IPS-20b (cell line): Measurements from ENCODE around the gene ABI3.
A peak's percentile ranks its signal among the peaks of the same experiment; 100 is the strongest.

ENCODE experiments used
- H3K27ac ChIP-seq: one replicate; pipeline ENCODE4 v1.5.1; 2013; ENCODE audit warnings: low read length
- H3K27me3 ChIP-seq: 2 replicates; pipeline ENCODE4 v1.6.1; 2013; ENCODE audit warnings: mild to moderate bottlenecking, low read length, inconsistent platforms; ENCODE audit not compliant: insufficient read depth
- H3K36me3 ChIP-seq: 2 replicates; pipeline ENCODE4 v1.6.1; 2013; ENCODE audit warnings: low read depth, mild to moderate bottlenecking, inconsistent platforms, low read length, moderate library complexity; ENCODE audit not compliant: insufficient read depth
- H3K4me1 ChIP-seq: 2 replicates; pipeline ENCODE4 v1.6.1; 2013; ENCODE audit warnings: mild to moderate bottlenecking, control low read depth, inconsistent platforms, low read length, moderate library complexity; ENCODE audit not compliant: insufficient read depth
- H3K4me3 ChIP-seq: 2 replicates; pipeline ENCODE4 v1.5.1; 2013; ENCODE audit warnings: mild to moderate bottlenecking, low read length, inconsistent platforms
- H3K9ac ChIP-seq: 2 replicates; pipeline ENCODE4 v1.6.1; 2013; ENCODE audit warnings: low read depth, mild to moderate bottlenecking, inconsistent platforms, low read length, moderate library complexity
- H3K9me3 ChIP-seq: 2 replicates; pipeline ENCODE4 v1.6.1; 2013; ENCODE audit warnings: mild to moderate bottlenecking, low read depth, low read length, inconsistent platforms; ENCODE audit not compliant: insufficient read depth

Gene ABI3

DNA sequence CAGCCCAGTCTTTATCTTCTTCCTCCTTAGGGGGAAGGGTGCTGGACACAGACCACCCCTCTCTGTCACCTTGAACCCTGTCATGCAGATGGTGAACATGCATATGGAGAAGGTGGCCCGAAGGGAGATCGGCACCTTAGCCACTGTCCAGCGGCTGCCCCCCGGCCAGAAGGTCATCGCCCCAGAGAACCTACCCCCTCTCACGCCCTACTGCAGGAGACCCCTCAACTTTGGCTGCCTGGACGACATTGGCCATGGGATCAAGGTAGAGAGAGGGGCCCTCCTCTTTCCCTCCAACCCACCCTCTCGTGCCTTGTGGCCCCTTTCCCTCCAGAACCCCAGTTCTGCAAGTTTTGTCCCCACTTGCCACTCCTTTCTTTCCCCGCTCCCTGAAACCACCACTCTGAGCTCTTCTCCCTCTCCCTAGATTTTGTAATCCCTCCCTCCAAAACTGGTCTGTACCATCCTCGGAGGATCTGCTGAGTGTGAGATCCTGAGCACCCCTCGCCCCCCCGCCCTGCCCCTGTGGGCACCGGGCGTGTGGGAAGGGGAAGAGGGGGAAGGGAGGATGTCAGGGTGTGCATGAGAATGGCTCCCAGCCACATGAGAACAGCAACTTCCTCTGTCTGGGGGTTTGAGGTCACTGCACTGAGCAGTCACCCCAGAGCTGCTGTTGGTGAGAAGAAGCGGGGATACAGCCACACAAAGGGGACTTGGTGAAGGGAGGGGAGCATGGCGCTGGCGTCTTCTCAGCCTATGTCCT, 7.3 kb downstream of the ABI3 start:
- peaks cover 11% of the 10 kb centered on the region; the same call in 1 of the 2 replicates for H3K4me1 ChIP-seq
- no peak overlapping the region for H3K9ac ChIP-seq
- H3K4me3 ChIP-seq: no peak overlapping the region
- no peak overlapping the region for H3K27ac ChIP-seq
- no peaks in the 10 kb centered on the region for H3K36me3 ChIP-seq
- H3K27me3 ChIP-seq: peaks cover 15% of the 10 kb centered on the region
- no peaks in the 10 kb centered on the region for H3K9me3 ChIP-seq

DNA sequence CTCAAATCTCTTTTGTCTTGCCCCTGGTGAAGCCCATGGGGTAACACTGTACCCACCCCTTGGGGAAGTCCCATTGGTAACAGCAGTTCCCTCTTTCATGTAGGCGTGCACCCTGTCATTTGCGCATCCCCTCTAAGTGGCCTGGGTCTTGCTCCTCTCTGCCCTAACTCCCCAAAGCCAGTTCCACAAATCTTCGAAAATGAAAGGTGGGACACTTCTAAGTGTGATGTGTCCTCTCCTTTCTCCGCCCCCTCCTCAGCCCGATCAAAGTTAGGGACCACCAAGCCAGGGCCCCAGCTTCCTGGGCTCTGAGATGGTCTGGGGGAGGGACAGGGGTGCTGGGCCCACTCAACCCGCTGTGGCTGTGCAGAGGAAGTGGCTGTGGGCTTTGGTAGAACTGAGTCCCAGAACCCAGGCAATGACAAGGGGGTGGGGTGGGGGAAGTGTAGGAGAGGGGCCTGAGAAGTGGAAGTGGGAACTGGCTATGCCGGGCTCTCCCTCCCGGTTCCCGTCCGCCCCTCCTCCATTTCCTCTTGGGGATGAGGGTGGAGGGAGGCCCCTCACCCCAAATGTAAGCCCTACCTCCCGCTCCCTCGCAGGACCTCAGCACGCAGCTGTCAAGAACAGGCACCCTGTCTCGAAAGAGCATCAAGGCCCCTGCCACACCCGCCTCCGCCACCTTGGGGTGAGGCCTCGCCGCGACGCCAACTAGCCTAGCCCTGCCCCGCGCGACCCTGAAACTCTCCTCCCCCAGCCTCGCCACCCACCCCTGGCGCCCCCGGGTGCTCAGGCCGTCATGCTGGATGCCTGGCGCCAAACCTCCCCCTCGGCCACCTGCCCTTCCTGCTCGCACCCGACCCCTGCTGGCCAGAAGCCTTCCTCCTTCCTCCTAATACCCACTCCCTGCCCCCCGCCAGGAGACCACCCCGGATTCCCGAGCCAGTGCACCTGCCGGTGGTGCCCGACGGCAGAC, 8.7 kb downstream of the ABI3 start:
- Histone ChIP-seq H3K4me3 (no peak overlapping the region), H3K4me1 (peaks cover 3% of the 10 kb centered on the region; the same call in 1 of the 2 replicates), H3K9ac (no peak overlapping the region), H3K27ac (no peak overlapping the region), H3K36me3 (no peaks in the 10 kb centered on the region), H3K9me3 (no peaks in the 10 kb centered on the region), H3K27me3 (peaks cover 29% of the 10 kb centered on the region)

DNA sequence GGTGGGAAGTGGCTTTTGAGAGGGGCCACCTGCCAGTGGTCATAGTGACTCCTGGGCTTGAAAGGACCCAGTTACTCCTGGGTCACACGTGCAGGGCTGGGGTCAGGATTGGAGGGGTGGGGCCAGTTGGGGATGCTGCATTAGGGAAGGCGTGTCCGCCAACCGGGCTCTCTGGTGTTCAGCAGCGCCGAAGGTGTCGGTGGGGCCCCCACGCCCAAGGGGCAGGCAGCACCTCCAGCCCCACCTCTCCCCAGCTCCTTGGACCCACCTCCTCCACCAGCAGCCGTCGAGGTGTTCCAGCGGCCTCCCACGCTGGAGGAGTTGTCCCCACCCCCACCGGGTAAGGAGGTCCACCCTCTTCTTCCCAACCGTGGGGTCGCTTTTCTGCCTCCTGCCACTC, 9.5 kb downstream of the ABI3 start:
- no peak overlapping the region for H3K4me3 ChIP-seq
- peaks cover 36% of the 10 kb centered on the region for H3K27me3 ChIP-seq
- no peak overlapping the region for H3K9ac ChIP-seq
- no peaks in the 10 kb centered on the region for H3K9me3 ChIP-seq
- no peak overlapping the region for H3K27ac ChIP-seq
- H3K4me1 ChIP-seq: peaks cover 3% of the 10 kb centered on the region; the same call in 1 of the 2 replicates
- no peaks in the 10 kb centered on the region for H3K36me3 ChIP-seq

DNA sequence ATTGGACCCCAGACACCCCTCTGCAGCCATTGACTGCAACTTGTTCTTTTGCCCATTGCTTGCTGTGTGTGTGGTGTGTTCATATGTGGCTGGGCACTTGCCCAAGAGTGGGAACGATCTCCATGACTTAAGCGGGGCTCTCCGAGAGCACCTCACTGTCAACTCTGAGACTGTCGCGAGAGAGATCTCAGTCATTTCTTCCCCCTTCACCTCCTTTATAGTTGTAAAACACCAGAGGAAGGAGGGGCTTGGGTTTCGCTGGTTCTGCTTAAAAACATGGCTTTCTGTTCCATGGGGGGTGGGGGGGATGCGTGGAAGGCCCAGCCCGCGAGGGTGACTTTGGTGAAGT, 12.6 kb downstream of the ABI3 start:
- Histone ChIP-seq H3K9ac (no peak overlapping the region), H3K27me3 (peaks cover 68% of the 10 kb centered on the region), H3K27ac (no peak overlapping the region)

DNA sequence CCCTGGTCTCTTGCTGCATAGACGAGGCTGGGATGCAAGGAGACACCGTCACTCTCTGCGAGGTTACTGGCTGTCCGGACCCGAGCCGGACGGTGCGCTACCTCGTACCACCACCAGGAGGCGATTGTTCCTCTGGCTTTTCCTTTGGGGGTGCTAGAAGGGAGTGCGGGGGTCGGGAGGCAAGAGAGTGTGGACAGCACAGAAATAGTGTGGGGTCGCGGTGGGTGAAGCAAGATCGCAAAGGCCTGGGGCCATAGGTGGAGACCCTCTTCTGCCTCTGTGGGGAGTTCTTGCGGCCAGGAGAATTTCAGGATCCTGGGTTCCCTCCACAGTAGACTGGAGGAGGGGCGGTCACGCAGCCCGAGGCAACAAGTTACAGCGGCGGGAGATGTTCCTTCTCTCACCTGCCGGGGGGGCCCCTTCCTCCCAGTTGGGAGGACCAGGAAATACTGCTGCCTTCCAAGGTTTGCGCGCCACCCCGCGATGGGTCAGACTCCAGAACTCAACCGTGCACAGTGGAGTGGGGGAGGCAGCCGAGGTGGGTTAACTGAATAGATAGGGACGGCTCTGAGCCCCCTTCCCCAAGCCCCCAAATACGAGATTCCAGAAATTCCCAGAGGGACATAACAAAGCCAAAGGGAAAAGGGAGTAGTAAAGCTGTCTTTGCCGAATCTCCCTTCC, 13.2 kb downstream of the ABI3 start:
- H3K9ac ChIP-seq: peak overlapping the region; percentile 41; the same call in 1 of the 2 replicates
- no peak overlapping the region for H3K27ac ChIP-seq
- H3K9me3 ChIP-seq: no peaks in the 10 kb centered on the region
- H3K27me3 ChIP-seq: peaks cover 70% of the 10 kb centered on the region
- H3K4me3 ChIP-seq: peak overlapping the region; percentile 59
- H3K36me3 ChIP-seq: no peaks in the 10 kb centered on the region
- no peaks in the 10 kb centered on the region for H3K4me1 ChIP-seq

More for the DNA sequence above, 12.6 kb downstream of the ABI3 start:
- no peaks in the 10 kb centered on the region for H3K4me1 ChIP-seq
- H3K9me3 ChIP-seq: no peaks in the 10 kb centered on the region
- peak overlapping the region; percentile 59; the same call in 1 of the 2 replicates for H3K4me3 ChIP-seq
- no peaks in the 10 kb centered on the region for H3K36me3 ChIP-seq

DNA sequence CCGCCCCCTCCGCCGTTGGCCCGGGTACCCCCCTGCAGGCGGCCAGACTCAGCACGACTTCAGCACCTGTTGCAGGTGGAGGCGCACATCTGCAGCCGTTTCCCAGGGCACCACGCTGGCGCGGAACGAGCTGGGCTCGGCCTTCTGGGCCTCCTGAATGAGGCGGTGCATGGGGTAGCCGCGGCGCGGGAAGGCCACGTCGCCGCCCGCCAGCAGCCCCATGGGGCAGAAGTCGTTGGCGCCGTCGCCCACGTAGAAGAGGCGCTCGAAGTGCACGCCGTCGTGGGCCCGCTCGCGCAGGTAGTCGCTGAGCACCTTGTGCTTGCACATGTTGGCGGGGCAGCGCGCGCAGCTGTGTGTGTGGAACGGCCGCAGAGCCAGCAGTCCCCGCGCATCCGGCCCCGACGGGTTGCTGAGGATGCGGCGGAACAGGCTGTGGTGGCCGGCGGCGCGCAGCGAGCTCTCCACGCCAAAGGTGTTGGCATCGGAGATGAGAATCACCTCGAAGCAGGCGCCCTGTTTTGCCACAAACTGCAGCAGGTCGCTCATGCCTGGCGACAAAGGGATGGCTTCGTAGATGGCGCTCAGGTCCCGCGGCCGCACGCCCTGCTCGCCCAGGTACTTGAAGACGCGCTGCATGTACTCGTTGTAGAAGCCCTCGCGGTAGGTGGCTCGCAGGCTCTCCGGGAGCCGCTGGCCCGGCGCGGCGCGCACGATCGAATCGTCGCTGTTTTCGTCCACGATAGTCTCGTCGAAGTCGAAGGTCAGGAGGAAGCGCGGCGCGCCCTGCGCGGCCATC, 13.9 kb downstream of the ABI3 start:
- H3K36me3 ChIP-seq: no peaks in the 10 kb centered on the region
- H3K27me3 ChIP-seq: peaks cover 77% of the 10 kb centered on the region
- no peak overlapping the region for H3K27ac ChIP-seq
- H3K4me1 ChIP-seq: no peaks in the 10 kb centered on the region
- peak overlapping the region; percentile 59 for H3K4me3 ChIP-seq
- H3K9ac ChIP-seq: peak overlapping the region; percentile 41; the same call in 1 of the 2 replicates
- H3K9me3 ChIP-seq: no peaks in the 10 kb centered on the region

DNA sequence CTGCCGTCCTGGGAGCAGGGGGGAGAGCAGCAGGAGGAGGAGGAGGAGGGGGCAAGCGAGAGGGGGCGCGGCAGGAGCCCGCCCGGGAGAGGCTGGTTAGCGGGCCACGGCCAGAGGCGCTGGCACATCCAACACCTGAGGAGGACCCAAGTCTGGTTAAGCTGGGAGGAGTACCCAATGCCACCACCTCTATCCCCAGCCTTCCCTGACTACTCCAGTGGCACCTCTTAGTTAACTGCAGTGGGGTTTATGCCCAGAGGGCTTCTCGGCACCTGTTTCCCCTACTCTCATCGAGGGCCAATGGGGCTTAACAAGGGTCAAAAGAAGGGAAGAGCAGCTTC, 14.5 kb downstream of the ABI3 start:
- H3K27ac ChIP-seq: no peak overlapping the region
- no peaks in the 10 kb centered on the region for H3K9me3 ChIP-seq
- peaks cover 83% of the 10 kb centered on the region for H3K27me3 ChIP-seq
- H3K4me1 ChIP-seq: no peaks in the 10 kb centered on the region
- H3K4me3 ChIP-seq: peak overlapping the region; percentile 59
- H3K9ac ChIP-seq: peak overlapping the region; percentile 41; the same call in 1 of the 2 replicates
- H3K36me3 ChIP-seq: no peaks in the 10 kb centered on the region

DNA sequence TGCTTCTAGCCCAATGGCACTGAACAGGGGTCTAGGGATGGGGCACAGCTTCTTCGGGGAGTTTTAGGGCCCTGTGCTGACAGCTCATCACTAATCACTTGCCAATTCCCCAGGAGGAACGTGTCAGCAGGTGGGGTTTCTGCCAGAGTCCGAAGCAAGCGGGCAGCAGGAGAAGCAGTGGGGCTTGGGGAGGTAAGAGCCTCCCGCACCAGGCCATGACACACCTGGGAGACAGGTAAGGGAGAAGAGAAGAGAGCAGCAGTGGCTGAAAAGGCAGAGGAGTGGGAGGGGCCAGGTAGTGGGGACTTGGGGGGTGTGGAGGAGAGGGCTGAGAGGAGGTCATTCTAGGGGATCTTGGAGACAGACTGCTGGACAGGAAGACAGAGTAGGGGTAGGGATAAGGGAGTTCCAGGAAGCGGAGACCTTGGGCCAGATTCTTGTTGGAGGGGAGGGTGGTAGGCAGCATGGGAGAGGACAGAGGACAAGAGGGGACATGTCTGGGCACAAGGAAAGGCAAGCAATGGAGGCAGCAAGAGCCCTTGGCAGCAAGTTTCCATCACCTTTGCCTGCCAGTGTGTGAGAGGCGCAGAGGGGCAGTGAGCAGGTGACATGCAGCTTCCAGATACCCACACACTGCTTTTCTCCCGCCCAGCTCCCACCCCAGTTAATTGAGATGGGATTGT, 15.2 kb downstream of the ABI3 start:
- no peaks in the 10 kb centered on the region for H3K9me3 ChIP-seq
- H3K27me3 ChIP-seq: peaks cover 89% of the 10 kb centered on the region
- no peaks in the 10 kb centered on the region for H3K36me3 ChIP-seq

DNA sequence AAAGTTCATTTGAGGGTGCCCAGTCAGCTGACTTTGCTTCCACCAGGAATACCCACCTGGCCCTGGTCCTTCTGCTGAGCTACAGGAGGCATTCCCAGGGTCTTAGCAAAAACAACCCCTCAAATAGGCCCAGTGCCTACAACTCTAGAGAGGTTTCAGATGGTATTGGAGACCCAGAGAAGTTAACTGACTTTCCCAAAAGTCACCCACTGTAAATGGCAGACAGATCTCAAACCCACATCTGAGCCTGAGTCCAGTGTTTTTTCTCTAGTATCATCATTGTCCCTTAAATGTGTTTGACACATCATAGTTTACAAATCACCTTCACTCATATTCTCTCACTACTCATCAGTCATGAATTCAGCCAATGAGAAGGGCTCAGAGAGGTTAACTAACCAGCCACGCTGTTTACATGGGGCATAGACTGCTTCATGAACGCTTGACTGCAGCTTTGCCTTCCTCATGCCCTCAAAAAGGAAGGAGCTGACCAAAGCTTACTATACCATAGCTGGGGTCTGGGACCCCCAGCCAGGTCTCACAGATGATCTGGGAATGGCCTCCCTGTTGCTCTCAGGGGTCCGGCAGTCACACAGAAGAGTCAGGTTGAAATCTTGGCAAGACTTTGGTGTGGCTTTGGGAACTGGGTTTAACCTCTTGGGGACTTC, 16.4 kb downstream of the ABI3 start:
- Histone ChIP-seq H3K4me1 (no peaks in the 10 kb centered on the region), H3K9ac (no peak overlapping the region), H3K27ac (no peak overlapping the region), H3K4me3 (no peak overlapping the region), H3K9me3 (no peaks in the 10 kb centered on the region), H3K27me3 (peaks cover 95% of the 10 kb centered on the region), H3K36me3 (no peaks in the 10 kb centered on the region)

More for the DNA sequence above, 15.2 kb downstream of the ABI3 start:
- H3K27ac ChIP-seq: no peak overlapping the region
- no peak overlapping the region for H3K9ac ChIP-seq
- H3K4me1 ChIP-seq: no peaks in the 10 kb centered on the region
- no peak overlapping the region for H3K4me3 ChIP-seq

DNA sequence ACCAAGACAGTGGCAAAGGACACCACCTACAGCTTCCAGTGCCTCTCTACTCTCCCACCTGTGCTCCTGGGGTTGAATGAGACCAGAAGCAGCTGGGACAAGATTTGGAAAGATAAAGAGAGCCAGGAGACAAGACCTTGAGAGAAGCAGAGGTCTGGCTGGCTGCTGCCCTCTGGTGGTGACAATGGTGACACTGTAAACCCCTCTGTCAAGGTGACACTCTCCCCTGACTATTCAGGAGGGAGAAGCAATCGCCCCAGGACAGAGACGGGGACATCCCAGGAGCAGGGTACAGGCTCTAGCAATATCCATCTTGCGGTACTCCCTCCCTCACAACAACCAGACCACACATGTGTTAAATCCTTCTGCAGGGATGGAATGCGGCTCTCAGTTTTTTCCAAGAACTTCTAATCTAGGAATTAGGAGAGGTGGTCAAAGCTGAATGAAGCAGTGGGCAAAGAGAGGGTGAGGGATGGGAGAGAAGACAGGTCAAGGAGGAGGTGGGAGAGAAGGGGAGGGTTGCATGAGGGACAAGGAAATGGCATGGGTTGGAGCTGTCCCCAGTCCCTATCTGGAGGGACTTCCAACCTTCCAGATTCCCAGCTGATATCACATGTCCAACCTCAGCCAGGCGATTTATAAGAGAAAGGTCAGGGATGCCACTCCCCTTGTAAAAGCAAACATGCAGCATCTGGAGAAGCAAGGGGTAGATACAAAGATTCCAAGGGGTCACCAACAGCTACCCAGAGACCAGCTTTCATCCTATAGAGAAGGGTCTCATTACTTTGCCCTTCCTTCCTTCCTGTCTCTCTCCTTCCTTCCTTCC, 17.1 kb downstream of the ABI3 start:
- no peak overlapping the region for H3K27ac ChIP-seq
- no peak overlapping the region for H3K9ac ChIP-seq

More for the DNA sequence above, 17.1 kb downstream of the ABI3 start:
- H3K36me3 ChIP-seq: no peaks in the 10 kb centered on the region
- no peak overlapping the region for H3K4me3 ChIP-seq
- no peaks in the 10 kb centered on the region for H3K9me3 ChIP-seq
- H3K27me3 ChIP-seq: peaks cover 89% of the 10 kb centered on the region
- no peaks in the 10 kb centered on the region for H3K4me1 ChIP-seq
